ENCODE data around the gene SHROOM3.

GRCh38 chr4:76527666-76528065 is 92.6 kb downstream of the SHROOM3 start:
- TF ChIP-seq CTCF (IDR thresholded peaks at IDR 0.05) = no peak
- no peak for TF ChIP-seq POLR2A (IDR thresholded peaks at IDR 0.05)
